NCI-H446 (cell line): ENCODE measurements around the gene FAM120C.

ENCODE experiments used
- DNase-seq, 2 experiments: peaks; one replicate each; lab custom pipeline; 2025; lab: John Stamatoyannopoulos, UW

Gene FAM120C

DNA sequence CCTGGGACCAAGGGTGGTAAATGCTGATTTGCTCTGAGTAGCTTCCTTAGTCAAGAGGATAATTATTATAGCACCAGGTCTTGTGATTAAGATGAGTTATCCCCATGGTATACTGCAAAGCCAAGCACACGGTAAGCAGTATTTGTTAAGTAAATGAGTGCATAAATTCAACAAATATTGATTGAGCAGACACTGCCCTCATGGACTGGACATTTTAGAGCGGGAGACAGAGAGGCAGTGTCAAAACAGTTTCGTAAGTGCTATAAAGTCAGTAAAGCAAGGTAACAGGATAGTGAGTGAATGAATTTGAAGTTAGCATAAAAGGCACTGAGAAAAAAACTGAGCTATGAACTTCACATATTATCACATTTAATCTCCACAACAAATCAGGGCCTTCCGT is 152.7 kb downstream of the FAM120C start:
- DNase-seq = no peak

DNA sequence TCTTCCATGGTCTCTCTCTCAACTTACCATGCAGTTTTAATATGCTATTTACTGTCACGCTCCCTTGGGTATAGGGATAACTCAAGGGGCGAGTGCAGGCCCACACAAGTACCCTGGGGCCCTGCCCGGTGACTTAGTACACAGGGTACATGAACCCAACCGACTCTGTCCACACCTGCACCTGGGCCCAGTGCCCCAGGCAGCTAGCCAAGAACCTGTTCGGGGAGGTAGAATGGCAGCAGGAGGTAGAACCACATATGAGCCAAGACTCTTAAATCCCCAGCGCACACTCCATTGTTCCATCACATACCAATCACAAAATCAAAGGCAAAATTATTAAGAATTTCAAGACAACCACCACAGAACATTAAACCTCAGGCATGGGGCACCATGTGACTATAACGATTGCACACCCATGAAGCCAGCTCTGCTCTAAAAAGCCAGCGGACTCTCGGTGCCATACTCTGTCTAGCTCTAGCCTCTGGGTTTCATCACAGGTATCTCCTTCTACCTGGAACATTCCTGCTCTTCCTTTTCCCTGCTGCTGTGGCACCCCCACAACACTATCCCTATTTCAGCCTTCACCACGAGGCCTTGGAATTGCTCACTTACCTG is 153.4 kb downstream of the FAM120C start:
- no peak for DNase-seq

DNA sequence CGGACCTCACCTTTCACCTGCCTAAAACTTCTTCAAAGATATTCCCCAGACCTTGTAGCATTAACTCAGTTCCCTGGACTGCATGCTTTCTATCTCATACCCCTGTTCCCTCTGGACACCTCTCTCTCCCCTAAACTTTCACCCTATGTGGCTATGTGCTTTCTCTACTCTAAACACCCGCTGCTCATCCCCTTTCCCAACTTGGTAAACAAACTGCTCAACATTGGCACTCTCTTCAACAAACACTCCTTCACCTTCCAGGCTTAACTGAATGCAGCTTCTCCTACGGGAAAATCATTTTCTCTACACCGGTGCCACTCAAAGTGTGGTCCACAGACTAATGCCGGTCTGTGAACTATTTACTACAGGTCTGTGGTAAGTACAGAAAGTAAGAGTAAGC is 158.7 kb downstream of the FAM120C start:
- no peak for DNase-seq
